Prostate gland (tissue), 2 donors: ENCODE results near the gene OVOL1. TPM values are rescaled to one million over a fixed set of nuclear protein-coding genes. Genes with fewer than 3 reads are reported as not detected.

ENCODE experiments used
- DNase-seq: peaks from one replicate; pipeline ENCODE4 v3.0.0-alpha.2; 2019; ENCODE audit warnings: low spot score
- H3K27ac ChIP-seq, 2 donors: fragments of 200-600 bp; sonication (generic); 2 replicates each; pipeline ENCODE4 v1.5.1; 2017 to 2019
- H3K27me3 ChIP-seq: fragments of 200-600 bp; sonication (generic); replicated peaks from 2 replicates; pipeline ENCODE4 v1.5.1; 2019; ENCODE audit not compliant: insufficient read depth
- H3K36me3 ChIP-seq, 2 donors: fragments of 200-600 bp; sonication (generic); 1 replicate in 1 of 2; 2 replicates in 1 of 2; pipeline versions ENCODE4 v1.5.1 to v1.8.1; 2017 to 2019
- H3K4me1 ChIP-seq: fragments of 200-600 bp; sonication (generic); replicated peaks from 2 replicates; pipeline ENCODE4 v1.5.1; 2019
- H3K4me3 ChIP-seq, 2 donors: fragments of 200-600 bp; sonication (generic); 2 replicates each; pipeline ENCODE4 v1.5.1; 2017 to 2019
- H3K9me3 ChIP-seq: fragments of 200-600 bp; sonication (generic); 2 replicates; pipeline ENCODE4 v1.5.1; 2017
- POLR2A ChIP-seq: fragments of 450-650 bp; IDR thresholded peaks from one replicate; pipeline ENCODE4 v1.6.1; 2016; ENCODE audit warnings: antibody characterized with exemption, mild to moderate bottlenecking
- POLR2AphosphoS5 ChIP-seq: sonication (generic); formaldehyde crosslinking; IDR thresholded peaks from one replicate; pipeline ENCODE4 v1.6.1; 2017; ENCODE audit warnings: antibody characterized with exemption
- WGBS: methylation state at CpG from one replicate; pipeline ENCODE4 v1.1.5; 2018; 5-methylcytosine and 5-hydroxymethylcytosine counted together
- intact Hi-C: fragments of 100-400 bp; cut with DNase I; formaldehyde crosslinking; loops from one replicate; pipeline ENCODE4 v1.14.2; 2022
- total RNA-seq, 2 donors: library from RNA; depleted of rRNA; stranded (reverse); fragments of >200 nt; gene quantifications; one replicate each; pipeline ENCODE4 v1.1.0, GENCODE V29; 2016
- TF ChIP-seq, protein P1 (sequence below), 4 experiments: fragments of 200-600 bp in 2 of 4; fragments of 450-650 bp in 2 of 4; sonication (generic) in 2 of 4; IDR thresholded peaks; 1 replicate in 3 of 4; 2 replicates in 1 of 4; pipeline ENCODE4 v1.5.1; 2016 to 2019; ENCODE audit warnings: antibody characterized with exemption in 4 of 4, mild to moderate bottlenecking in 2 of 4, moderate library complexity in 2 of 4

The OVOL1 gene
- total RNA-seq, 2 donors from 2014 or later, result 2.7 to 8.5 TPM

GRCh38 chr11:65777241-65777640, 9.6 kb upstream of the OVOL1 start:
- 78% methylated on average over 8 of the region's 8 CpGs for WGBS
- TF ChIP-seq POLR2A (no peak), POLR2AphosphoS5 (no peak)
- TF ChIP-seq, protein P1, sequence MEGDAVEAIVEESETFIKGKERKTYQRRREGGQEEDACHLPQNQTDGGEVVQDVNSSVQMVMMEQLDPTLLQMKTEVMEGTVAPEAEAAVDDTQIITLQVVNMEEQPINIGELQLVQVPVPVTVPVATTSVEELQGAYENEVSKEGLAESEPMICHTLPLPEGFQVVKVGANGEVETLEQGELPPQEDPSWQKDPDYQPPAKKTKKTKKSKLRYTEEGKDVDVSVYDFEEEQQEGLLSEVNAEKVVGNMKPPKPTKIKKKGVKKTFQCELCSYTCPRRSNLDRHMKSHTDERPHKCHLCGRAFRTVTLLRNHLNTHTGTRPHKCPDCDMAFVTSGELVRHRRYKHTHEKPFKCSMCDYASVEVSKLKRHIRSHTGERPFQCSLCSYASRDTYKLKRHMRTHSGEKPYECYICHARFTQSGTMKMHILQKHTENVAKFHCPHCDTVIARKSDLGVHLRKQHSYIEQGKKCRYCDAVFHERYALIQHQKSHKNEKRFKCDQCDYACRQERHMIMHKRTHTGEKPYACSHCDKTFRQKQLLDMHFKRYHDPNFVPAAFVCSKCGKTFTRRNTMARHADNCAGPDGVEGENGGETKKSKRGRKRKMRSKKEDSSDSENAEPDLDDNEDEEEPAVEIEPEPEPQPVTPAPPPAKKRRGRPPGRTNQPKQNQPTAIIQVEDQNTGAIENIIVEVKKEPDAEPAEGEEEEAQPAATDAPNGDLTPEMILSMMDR (IDR thresholded peaks at IDR 0.05), result no peak
- intact Hi-C loops, result loop anchor here (10.0 kb wide), 1 partner anchor 152 kb away; no protein-coding TSS in a partner anchor
- H3K36me3 ChIP-seq, result peaks cover 0 to 7% of the 10 kb centered on the region in 2 donors
- DNase-seq, result no peak
- no peak overlapping the region for H3K27ac ChIP-seq
- no peak overlapping the region for H3K4me3 ChIP-seq
- H3K4me1 ChIP-seq, result peaks cover 13% of the 10 kb centered on the region
- no peaks in the 10 kb centered on the region for H3K9me3 ChIP-seq
- no peaks in the 10 kb centered on the region for H3K27me3 ChIP-seq

DNA sequence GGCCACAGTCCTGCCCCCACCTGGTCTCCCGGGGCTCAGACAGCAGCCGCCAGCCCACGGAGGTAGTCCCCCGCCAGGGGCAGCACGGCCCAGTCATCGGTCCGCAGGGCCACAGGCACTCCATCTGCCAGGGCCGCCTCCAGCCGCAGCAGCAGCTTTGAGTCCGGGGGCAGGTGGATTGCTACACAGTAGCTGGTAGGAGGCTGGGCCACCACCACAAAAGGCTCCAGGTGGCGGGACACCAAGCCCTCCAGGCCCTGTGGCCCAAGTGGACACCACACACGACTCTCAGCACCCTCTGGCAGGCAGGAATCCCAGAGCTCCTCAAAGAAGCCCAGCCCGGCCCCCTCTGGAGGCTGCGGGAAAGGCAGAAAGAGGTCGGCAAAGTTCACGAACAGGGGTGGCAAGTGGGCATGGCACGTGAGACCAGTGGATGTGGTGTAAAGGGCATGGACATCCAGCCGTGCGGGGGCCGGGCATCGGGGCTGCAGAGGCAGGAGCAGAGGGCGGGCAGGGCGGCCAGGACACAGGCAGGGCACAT, 9.0 kb upstream of the OVOL1 start:
- no peaks in the 10 kb centered on the region for H3K27me3 ChIP-seq
- no peak overlapping the region for H3K4me3 ChIP-seq
- intact Hi-C loops, result loop anchor here (10.0 kb wide), 1 partner anchor 153 kb away; no protein-coding TSS in a partner anchor
- peaks cover 0 to 7% of the 10 kb centered on the region in 2 donors for H3K36me3 ChIP-seq
- H3K9me3 ChIP-seq, result no peaks in the 10 kb centered on the region
- peaks cover 13% of the 10 kb centered on the region for H3K4me1 ChIP-seq
- no peak overlapping the region for H3K27ac ChIP-seq
- WGBS, result 87% methylated on average over 23 of the region's 23 CpGs
- no peak for DNase-seq
- TF ChIP-seq, protein P1 (IDR thresholded peaks at IDR 0.05), result no peak
- no peak for TF ChIP-seq POLR2A
- no peak for TF ChIP-seq POLR2AphosphoS5

GRCh38 chr11:65778431-65778900, 8.4 kb upstream of the OVOL1 start:
- Histone ChIP-seq H3K27me3 (no peaks in the 10 kb centered on the region), H3K9me3 (no peaks in the 10 kb centered on the region), H3K27ac (no peak overlapping the region), H3K36me3 (peaks cover 0 to 7% of the 10 kb centered on the region in 2 donors), H3K4me1 (peaks cover 13% of the 10 kb centered on the region), H3K4me3 (no peak overlapping the region)
- intact Hi-C loops, result loop anchor here (10.0 kb wide), 1 partner anchor 154 kb away; no protein-coding TSS in a partner anchor
- no peak for DNase-seq
- WGBS, result 86% methylated on average over 15 of the region's 20 CpGs
- TF ChIP-seq POLR2A (no peak), POLR2AphosphoS5 (no peak)
- TF ChIP-seq, protein P1 (IDR thresholded peaks at IDR 0.05), result no peak

DNA sequence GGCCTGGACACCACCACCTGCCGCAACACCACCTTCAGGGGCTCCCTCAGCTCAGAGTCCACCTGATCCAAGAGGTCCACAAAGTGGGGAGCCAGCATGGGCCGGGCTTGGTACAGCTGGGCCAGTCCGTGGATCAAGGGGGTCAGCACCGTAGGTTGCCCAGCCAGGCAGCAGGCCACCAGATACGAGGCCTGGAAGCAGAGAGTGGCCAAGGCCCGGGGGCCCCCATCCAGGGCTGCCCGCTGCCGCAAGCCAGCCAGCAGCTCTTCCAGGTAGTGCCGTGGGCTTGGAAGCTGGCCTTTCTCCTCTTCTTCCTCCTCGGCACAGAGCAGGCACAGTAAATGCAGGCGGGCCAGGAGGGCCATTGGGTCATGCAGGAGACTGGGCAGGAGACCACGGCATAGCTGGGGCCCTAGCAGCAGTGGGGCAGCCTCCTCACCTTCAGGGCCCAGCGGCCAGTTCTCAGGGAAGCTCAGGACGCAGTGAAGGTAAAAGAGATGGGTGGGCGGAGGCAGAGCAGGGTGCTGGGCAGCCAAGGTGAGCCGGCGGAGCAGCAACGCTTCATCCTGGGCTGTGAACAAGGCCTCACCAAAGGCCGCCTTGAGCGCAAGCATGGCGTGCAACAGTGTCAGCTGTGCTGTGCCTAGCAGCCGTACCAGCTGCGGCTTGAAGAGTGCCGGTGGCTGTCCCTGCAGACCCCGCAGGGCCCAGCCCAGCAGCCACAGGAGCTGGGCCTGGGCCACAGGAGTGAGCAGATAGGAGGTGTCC, 7.8 kb upstream of the OVOL1 start:
- H3K9me3 ChIP-seq, result no peaks in the 10 kb centered on the region
- no peaks in the 10 kb centered on the region for H3K27me3 ChIP-seq
- H3K36me3 ChIP-seq, result peaks cover 0 to 7% of the 10 kb centered on the region in 2 donors
- intact Hi-C loops, result loop anchor here (10.0 kb wide), 1 partner anchor 154 kb away; no protein-coding TSS in a partner anchor
- DNase-seq, result no peak
- H3K27ac ChIP-seq, result peak overlapping the region in 1 of 2 donors; percentile 72
- H3K4me3 ChIP-seq, result peak overlapping the region; percentile 84 to 88
- 95% methylated on average over 23 of the region's 25 CpGs for WGBS
- peaks cover 13% of the 10 kb centered on the region for H3K4me1 ChIP-seq
- TF ChIP-seq POLR2A (no peak), POLR2AphosphoS5 (no peak)
- TF ChIP-seq, protein P1 (IDR thresholded peaks at IDR 0.05), result no peak
